Stimulated activated CD4-positive, alpha-beta T cell treated with anti-CD3 and anti-CD28 coated beads, TNF-alpha, amount 100 ng/mL, for 4 hours (primary cell): ENCODE results near the gene ABR.
"Not testable (repeated sequence)": the region's sequence is repeated elsewhere in the genome, so short reads cannot be mapped to it uniquely, and the experiment has no call there.

ENCODE experiments used
- DNase-seq, 3 experiments: peaks; one replicate each; pipeline ENCODE4 v3.0.0-alpha.2; 2020; ENCODE audit warnings: low read depth in 3 of 3

ABR gene

GRCh38 chr17:1095090-1095852 is 84.5 kb downstream of the ABR start:
- DNase-seq = no peak

- no peak for DNase-seq
These were observed 85.2 kb downstream of the ABR start for GRCh38 chr17:1094591-1094990.

- no peak for DNase-seq
These were observed 87.9 kb downstream of the ABR start for GRCh38 chr17:1091900-1092299.

GRCh38 chr17:1091190-1091534 is 88.6 kb downstream of the ABR start:
- DNase-seq = no peak

- no peak for DNase-seq
These were observed 89.2 kb downstream of the ABR start for GRCh38 chr17:1090465-1091189.

- no peak for DNase-seq
These were observed 89.9 kb downstream of the ABR start for GRCh38 chr17:1089915-1090314.

- DNase-seq = no peak
These were observed 92.2 kb downstream of the ABR start for GRCh38 chr17:1087381-1088241.

GRCh38 chr17:1083451-1084187 is 96.2 kb downstream of the ABR start:
- no peak for DNase-seq

- DNase-seq = no peak
These were observed 97.2 kb downstream of the ABR start for GRCh38 chr17:1082579-1082978.

GRCh38 chr17:1078831-1079561 is 100.8 kb downstream of the ABR start:
- no peak for DNase-seq

- no peak for DNase-seq
These were observed 101.6 kb downstream of the ABR start for GRCh38 chr17:1077986-1078711.

GRCh38 chr17:1077581-1077985 is 102.2 kb downstream of the ABR start:
- DNase-seq = no peak

GRCh38 chr17:1076982-1077302 is 102.8 kb downstream of the ABR start:
- DNase-seq = no peak

GRCh38 chr17:1076299-1076981 is 103.3 kb downstream of the ABR start:
- no peak for DNase-seq

- DNase-seq = no peak
These were observed 104.7 kb downstream of the ABR start for GRCh38 chr17:1074886-1075605.

- DNase-seq = not testable (repeated sequence)
These were observed 105.7 kb downstream of the ABR start for GRCh38 chr17:1073963-1074625.

GRCh38 chr17:1073241-1073962 is 106.4 kb downstream of the ABR start:
- DNase-seq = no peak

GRCh38 chr17:1072551-1072961 is 107.2 kb downstream of the ABR start:
- no peak for DNase-seq
